ENCODE measurements around the gene PEX16.
A peak's percentile ranks its signal among the peaks of the same experiment; 100 is the strongest.

Gene PEX16

GRCh38 chr11:45932217-45932616, 14.5 kb upstream of the PEX16 start:
- TF ChIP-seq, protein P1, sequence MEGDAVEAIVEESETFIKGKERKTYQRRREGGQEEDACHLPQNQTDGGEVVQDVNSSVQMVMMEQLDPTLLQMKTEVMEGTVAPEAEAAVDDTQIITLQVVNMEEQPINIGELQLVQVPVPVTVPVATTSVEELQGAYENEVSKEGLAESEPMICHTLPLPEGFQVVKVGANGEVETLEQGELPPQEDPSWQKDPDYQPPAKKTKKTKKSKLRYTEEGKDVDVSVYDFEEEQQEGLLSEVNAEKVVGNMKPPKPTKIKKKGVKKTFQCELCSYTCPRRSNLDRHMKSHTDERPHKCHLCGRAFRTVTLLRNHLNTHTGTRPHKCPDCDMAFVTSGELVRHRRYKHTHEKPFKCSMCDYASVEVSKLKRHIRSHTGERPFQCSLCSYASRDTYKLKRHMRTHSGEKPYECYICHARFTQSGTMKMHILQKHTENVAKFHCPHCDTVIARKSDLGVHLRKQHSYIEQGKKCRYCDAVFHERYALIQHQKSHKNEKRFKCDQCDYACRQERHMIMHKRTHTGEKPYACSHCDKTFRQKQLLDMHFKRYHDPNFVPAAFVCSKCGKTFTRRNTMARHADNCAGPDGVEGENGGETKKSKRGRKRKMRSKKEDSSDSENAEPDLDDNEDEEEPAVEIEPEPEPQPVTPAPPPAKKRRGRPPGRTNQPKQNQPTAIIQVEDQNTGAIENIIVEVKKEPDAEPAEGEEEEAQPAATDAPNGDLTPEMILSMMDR (IDR thresholded peaks at IDR 0.05; ENCODE audit: low read depth, low read length, missing control alignments): no peak
- H3K4me3 ChIP-seq (ENCODE audit: low read depth, low read length): no peak overlapping the region
- no peak for DNase-seq (ENCODE audit: low read depth)

DNA sequence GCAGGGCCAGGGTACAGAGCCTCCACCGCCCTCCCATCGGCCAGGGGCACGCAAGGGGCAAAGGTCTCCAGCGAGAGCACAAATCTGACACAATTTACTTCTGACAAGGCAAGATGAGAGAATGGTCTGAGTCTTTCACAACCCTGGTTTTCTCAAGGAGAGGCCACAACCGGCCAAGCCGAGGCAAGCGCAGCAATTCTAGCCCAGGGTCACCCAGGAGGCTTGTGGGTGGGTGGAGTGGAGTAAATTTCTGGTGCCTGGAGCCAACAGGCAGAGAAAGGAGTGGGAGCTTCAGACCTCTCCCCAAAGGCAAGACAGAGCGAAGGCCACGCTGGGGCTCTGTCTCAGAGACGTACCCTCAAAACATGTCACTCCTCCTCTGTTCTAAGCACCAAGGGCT, 14.1 kb upstream of the PEX16 start:
- TF ChIP-seq, protein P1 (IDR thresholded peaks at IDR 0.05; ENCODE audit: low read depth, low read length, missing control alignments): no peak
- DNase-seq (ENCODE audit: low read depth): no peak
- no peak overlapping the region for H3K4me3 ChIP-seq (ENCODE audit: low read depth, low read length)

DNA sequence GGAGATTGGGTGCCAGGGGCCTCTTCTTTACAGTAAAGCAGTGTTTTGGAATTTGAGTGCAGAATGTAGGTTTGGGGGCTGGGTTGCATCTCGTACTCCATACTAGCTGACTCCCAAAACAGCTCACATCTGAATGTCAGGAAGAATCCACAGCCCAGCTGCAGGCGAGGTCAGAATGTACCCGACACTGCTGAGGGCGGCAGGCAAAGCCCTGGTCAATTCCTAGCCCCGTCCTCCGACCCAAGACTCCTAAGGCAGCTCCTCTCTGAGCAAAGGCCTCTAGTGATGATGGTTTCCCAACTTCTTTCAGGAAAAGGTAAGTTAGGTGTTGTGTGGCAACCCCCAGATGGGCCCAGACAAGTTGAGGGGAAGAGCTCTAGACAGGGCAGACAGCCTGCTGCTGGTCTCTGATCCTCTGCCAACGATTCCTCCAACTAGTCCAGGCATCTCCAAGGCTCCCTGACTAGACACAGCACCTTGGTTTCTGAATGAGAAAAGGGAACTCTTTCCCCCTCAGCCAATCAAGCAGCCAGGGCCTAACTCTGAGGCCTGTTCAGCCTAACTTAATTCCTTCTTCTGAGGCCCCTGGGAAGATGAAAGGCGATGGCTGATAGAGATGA, 13.4 kb upstream of the PEX16 start:
- TF ChIP-seq, protein P1 (IDR thresholded peaks at IDR 0.05; ENCODE audit: low read depth, low read length, missing control alignments): no peak
- DNase-seq (ENCODE audit: low read depth): no peak
- H3K4me3 ChIP-seq (ENCODE audit: low read depth, low read length): no peak overlapping the region

DNA sequence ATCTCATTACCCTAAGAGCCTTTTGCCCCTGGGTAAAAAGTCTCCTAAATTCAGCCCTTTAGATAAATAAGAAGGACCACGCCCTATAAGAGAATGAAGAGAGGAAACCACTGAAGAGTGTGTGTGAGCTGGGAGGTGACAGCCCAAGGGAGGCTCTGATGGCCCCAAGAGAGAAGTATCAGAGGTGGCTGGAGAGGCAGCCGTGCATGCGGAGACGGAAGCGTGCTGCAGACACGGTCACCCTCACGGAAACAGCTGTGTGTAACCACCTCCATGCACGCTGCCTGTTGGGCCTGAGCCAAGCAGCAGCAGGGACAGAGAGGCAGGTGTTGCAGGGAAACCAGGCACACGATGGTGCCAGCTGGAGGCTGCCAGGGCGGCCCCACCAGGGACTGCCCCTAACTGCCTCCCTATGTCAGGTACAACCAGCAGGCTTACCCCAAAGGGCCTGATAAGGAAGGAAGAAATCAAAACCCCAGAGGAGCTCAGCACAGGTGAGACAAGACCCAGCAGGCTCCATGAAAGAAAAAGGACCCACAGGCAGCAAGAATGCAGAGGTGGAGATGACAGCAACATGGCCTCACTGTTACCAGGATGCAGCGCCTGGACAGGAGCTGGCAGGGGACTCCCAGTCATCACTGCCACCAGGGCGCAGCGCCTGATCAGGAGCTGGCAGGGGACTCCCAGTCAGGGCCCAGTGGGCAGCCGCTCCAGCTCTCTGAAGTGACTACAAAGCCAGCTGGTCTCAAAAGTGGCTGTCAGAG, 12.5 kb upstream of the PEX16 start:
- TF ChIP-seq, protein P1 (IDR thresholded peaks at IDR 0.05; ENCODE audit: low read depth, low read length, missing control alignments): no peak
- DNase-seq (ENCODE audit: low read depth): peak; percentile 86
- no peak overlapping the region for H3K4me3 ChIP-seq (ENCODE audit: low read depth, low read length)

GRCh38 chr11:45929486-45930030, 11.9 kb upstream of the PEX16 start:
- TF ChIP-seq, protein P1 (IDR thresholded peaks at IDR 0.05; ENCODE audit: low read depth, low read length, missing control alignments): no peak
- H3K4me3 ChIP-seq (ENCODE audit: low read depth, low read length): no peak overlapping the region
- no peak for DNase-seq (ENCODE audit: low read depth)

DNA sequence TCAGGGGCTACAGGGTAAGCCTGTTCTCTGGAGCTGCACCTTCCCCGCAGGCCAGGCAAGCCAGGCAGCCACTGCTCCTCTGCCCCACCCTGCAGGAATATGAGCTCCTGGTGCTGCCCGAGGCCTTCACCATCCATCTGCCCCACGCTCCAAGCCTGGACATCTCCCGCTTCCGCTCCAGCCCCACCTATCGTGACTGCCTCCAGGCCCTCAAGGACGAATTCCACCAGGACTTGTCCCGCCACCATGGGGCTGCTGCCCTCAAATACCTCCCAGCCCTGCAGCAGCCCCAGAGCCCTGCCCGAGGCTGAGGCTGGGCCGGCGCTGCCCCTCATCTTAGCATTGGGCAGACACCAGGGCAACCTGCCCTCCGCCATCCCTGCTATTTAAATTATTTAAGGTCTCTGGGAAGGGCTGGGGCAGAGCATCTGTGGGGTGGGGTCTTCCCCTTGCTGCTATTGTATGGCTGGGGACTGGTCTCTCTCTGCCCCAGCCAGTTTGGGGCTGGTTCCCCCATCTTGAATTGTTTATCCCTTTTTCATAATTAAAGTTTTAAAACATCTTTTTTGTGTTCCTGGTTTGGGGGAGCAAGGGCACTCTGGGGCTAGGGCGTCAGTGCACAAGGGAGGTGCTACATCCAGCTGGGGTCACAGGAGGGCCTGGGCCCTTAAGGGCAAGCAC, 11.0 kb upstream of the PEX16 start:
- H3K4me3 ChIP-seq (ENCODE audit: low read depth, low read length): no peak overlapping the region
- no peak for DNase-seq (ENCODE audit: low read depth)
- TF ChIP-seq, protein P1 (IDR thresholded peaks at IDR 0.05; ENCODE audit: low read depth, low read length, missing control alignments): no peak

Data from GM12864 (cell line).